ENCODE measurements around the gene MAGEF1. TPM values are rescaled to one million over a fixed set of nuclear protein-coding genes. Genes with fewer than 3 reads are reported as not detected.

MAGEF1 gene
- total and polyA plus RNA-seq, 2 of the 8 experiments (the other 6 are each of a cell fraction or from before 2014, with no cell fraction given): 26.5 to 56.7 TPM

- no peaks in the 10 kb centered on the region for H3K9me3 ChIP-seq (ENCODE audit: insufficient read depth in 2 of 2, low read depth in 1 of 2, low read length in 1 of 2)
- 87% methylated on average over 4 of the region's 4 CpGs; no CpG with 5 or more reads in 1 of the 2 experiments for WGBS, 2 experiments (ENCODE audit: extremely low coverage in 1 of 2, insufficient coverage in 1 of 2, insufficient read length in 1 of 2, insufficient replicate concordance in 2 of 2, low coverage in 1 of 2, low lambda C conversion rate in 2 of 2, missing lambda C conversion rate in 1 of 2)
- no peaks in the 10 kb centered on the region; a peak in 1 of 7 replicates for H3K4me1 ChIP-seq (replicated peaks in 1 of 4; ENCODE audit: control insufficient read depth in 3 of 4, insufficient read depth in 4 of 4, low read length in 3 of 4)
- H4K20me1 ChIP-seq (replicated peaks in 1 of 2; ENCODE audit: control insufficient read depth in 1 of 2, insufficient read depth in 2 of 2, low read length in 2 of 2): no peaks in the 10 kb centered on the region
- no peak overlapping the region for H2AFZ ChIP-seq (ENCODE audit: low read length)
- no peak overlapping the region for H3K14ac ChIP-seq (ENCODE audit: insufficient read length)
- no peak for FAIRE-seq
- no peak overlapping the region for H3K4ac ChIP-seq (replicated peaks; ENCODE audit: insufficient read length, low read depth, low read length)
- no peaks in the 10 kb centered on the region; a peak in 1 of 8 replicates for H3K36me3 ChIP-seq (ENCODE audit: control insufficient read depth in 2 of 4, insufficient read depth in 4 of 4, low read length in 3 of 4)
- H2AK5ac ChIP-seq (ENCODE audit: low read depth, low read length): no peak overlapping the region
- H2BK15ac ChIP-seq (ENCODE audit: low read length): no peak overlapping the region
- POLR2A ChIA-PET (ENCODE audit: partially characterized antibody): interaction anchor here (0.7 to 4.9 kb wide), 2 partner anchors 13 to 18 kb away, joined by 3 to 21 read pairs; partner anchors contain the start of gene MAGEF1
- no peak overlapping the region for H3K4me2 ChIP-seq (ENCODE audit: insufficient read depth in 1 of 2, low read depth in 2 of 2, low read length in 2 of 2)
- H4K5ac ChIP-seq (ENCODE audit: insufficient read length, low read depth, low read length): no peak overlapping the region
- no peak overlapping the region for H4K8ac ChIP-seq (ENCODE audit: extremely low read depth, insufficient read depth, low read length)
- H4K91ac ChIP-seq (replicated peaks; ENCODE audit: insufficient read length, low read length): no peak overlapping the region
- TF ChIP-seq CEBPB (IDR thresholded peaks at IDR 0.05; ENCODE audit: low read depth, low read length) (no peak), BCL11A (IDR thresholded peaks at IDR 0.05; ENCODE audit: low read depth in 2 of 2, low read length in 2 of 2) (no peak), SP1 (IDR thresholded peaks at IDR 0.05; ENCODE audit: low read depth, low read length) (no peak), JUND (IDR thresholded peaks at IDR 0.05; ENCODE audit: low read length) (no peak), RNF2 (IDR thresholded peaks at IDR 0.05; ENCODE audit: borderline replicate concordance, low read depth, low read length, missing control alignments, poor library complexity, severe bottlenecking) (no peak), SIRT6 (IDR thresholded peaks at IDR 0.05; ENCODE audit: low read length) (no peak), ATF2 (IDR thresholded peaks at IDR 0.05; ENCODE audit: low read length) (no peak), EZH2 (IDR thresholded peaks at IDR 0.05; ENCODE audit: low read depth, low read length, severe bottlenecking) (no peak)
- no peak overlapping the region for H2BK5ac ChIP-seq (ENCODE audit: low read depth, low read length)
- CTCF ChIA-PET (ENCODE audit: partially characterized antibody): interaction anchor here (0.5 to 11.2 kb wide), 20 partner anchors 8 to 1991 kb away, joined by 3 to 100 read pairs (median 4); partner anchors contain the start of gene MAGEF1
- no peaks in the 10 kb centered on the region for H3K23me2 ChIP-seq (ENCODE audit: low read depth, low read length)
- H2BK12ac ChIP-seq (ENCODE audit: low read depth, low read length): no peak overlapping the region
- H3K9ac ChIP-seq (replicated peaks in 1 of 4; ENCODE audit: extremely low read depth in 1 of 4, low read depth in 3 of 4, low read length in 3 of 4): no peak overlapping the region
- H3K79me2 ChIP-seq (ENCODE audit: control insufficient read depth in 1 of 2, insufficient read depth in 2 of 2, low read length in 2 of 2): no peaks in the 10 kb centered on the region
- DNase-seq (ENCODE audit: low read depth in 1 of 2, low spot score in 2 of 2): no peak
- H3K27ac ChIP-seq (ENCODE audit: low read depth, low read length): no peak overlapping the region
- peaks cover 0 to 3% (median 0%) of the 10 kb centered on the region in 4 experiments; a peak in 3 of 7 replicates for H3K27me3 ChIP-seq (replicated peaks in 1 of 4; ENCODE audit: control insufficient read depth in 3 of 4, extremely low read depth in 1 of 4, insufficient read depth in 3 of 4, low read length in 3 of 4)
- H3K4me3 ChIP-seq (ENCODE audit: extremely low read depth in 1 of 4, insufficient read depth in 2 of 4, low read depth in 3 of 4, low read length in 4 of 4): no peak overlapping the region
- no peak overlapping the region for H3K56ac ChIP-seq (replicated peaks; ENCODE audit: insufficient read length, low read depth, low read length)
- no peak overlapping the region for H2BK120ac ChIP-seq (replicated peaks; ENCODE audit: low read depth, low read length)
- no peak overlapping the region for H3K23ac ChIP-seq (ENCODE audit: insufficient read length)
- H3K79me1 ChIP-seq (ENCODE audit: low read depth, low read length): no peaks in the 10 kb centered on the region
- H2BK20ac ChIP-seq (ENCODE audit: low read length): no peak overlapping the region
- H3K18ac ChIP-seq (ENCODE audit: extremely low read depth, low read length): no peak overlapping the region
These were observed 12.8 kb upstream of the MAGEF1 start for GRCh38 chr3:184724699-184725098.
